ENCODE data around the gene PRDM15.

Gene PRDM15

DNA sequence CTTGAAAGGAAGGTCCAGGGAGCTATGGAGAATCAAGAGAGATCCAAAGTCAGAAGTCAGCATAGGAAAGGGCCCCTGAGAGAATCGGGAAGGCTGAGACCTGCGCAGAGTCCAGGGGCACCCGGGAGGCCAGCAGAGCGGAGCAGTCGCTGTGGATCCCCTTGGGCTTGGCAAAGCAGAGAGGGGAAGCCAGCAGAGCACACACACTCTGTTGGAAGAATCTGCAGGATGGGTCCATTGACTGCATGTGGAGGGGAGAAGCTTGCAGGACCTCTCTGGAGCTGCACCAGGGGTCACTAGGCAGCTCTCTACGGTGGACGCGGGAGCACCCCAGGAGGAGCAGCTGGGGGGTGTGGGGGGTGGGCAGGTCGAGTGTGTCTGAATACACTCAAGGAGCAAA, 118.7 kb downstream of the PRDM15 start:
- DNase-seq, result no peak

DNA sequence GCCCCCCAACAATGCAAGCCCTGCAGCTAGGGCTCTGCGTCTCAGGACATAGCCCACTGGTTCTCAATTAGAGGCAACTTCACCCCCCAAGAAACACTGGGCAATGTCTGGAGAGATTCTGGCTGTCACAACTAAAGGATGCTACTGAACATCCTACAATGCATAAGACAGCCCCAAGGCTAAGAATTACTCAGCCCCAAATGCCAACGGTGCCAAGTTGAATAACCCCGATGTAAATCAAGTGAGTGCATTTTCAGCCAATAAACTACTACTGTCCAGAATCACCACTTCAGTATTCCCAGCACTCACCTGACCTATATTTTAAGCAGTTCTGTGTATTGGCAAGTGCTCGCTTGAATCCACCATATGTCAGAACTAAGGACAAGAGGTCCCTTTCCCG, 119.2 kb downstream of the PRDM15 start:
- DNase-seq, result no peak

DNA sequence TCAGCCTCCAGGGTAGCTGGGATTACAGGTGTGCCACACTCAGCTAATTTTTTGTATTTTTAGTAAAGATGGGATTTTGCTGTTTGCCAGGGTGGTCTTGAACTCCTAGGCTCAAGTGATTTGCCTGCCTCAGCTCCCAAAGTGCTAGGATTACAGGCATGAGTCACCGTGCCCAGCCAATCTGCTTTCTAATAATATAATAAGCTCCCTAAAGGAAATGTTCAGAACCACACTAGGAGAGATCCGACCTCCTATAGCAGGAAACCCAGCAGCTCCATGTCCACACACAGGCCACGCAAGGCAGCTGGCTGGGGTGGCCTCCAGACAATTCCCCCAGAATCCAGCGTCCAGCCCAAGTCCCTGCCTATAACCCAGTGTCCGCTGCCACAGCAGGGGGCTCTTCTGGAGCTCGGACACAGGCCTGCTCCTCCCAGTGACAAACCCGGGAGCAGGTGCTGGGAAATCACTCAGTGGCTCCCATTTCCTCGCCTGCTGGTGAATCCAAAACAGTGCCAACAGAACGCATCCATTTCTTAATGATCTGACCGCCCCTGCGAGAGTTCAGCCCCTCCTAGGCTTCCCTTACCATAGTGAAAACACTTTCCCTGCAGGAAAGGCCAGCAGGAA, 119.8 kb downstream of the PRDM15 start:
- no peak for DNase-seq

DNA sequence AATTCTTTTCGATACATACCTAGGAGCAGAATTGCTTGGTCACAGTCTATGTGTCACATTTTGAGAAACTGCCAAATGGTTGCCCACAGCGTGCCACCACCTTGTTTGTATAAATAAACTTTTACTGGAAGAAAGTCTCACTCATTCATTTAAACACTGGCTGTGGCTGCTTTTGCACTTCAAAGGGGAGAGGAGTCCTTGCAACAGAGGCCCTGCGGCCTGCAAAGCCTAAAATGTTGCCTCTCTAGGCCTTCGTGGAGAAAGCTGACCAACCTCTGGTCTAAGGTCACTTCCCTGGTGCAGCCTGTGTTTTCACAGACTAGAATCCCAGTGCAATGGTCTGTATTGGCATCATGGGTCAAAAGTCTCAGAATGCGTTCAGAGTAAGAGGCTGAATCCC, 120.6 kb downstream of the PRDM15 start:
- DNase-seq, result no peak

DNA sequence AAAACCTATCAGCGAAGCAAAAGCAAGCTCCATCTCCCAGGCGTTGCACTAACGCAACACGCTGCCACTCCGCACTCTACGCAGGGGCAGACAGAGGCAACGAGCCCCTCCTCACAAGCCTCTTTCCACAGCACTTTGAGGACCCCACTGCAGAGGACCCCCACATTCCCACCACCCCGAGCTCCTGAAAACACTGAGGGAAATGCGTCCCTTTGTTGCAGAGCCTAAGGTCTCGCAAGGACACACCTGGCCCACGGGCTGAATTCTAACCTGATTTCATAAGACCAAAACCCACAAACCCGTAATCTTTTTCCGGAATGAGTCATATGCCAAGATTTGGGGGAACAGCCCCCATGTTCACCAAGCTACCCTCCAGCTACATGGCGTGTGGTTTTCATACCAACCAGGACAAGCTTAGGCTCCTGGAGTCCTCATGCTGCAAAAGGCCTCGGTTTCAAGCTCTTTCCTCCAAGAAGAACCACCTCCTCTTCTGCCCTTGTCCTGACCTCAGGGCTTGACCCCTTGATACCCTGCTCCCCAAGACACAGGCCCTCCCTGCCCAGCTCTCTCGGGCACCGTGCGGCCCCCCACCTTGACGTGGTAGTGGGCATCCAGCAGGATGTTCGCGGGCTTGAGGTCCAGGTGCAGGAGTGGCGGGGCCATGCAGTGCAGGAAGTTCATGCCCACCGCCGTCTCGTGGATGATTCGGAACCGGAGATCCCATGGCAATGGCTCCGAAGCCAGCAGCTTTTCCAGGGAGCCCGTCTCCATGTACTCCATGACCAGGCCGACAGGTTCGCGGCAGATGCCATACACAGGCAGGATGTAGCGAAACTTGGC, 123.0 kb downstream of the PRDM15 start:
- DNase-seq, result no peak

DNA sequence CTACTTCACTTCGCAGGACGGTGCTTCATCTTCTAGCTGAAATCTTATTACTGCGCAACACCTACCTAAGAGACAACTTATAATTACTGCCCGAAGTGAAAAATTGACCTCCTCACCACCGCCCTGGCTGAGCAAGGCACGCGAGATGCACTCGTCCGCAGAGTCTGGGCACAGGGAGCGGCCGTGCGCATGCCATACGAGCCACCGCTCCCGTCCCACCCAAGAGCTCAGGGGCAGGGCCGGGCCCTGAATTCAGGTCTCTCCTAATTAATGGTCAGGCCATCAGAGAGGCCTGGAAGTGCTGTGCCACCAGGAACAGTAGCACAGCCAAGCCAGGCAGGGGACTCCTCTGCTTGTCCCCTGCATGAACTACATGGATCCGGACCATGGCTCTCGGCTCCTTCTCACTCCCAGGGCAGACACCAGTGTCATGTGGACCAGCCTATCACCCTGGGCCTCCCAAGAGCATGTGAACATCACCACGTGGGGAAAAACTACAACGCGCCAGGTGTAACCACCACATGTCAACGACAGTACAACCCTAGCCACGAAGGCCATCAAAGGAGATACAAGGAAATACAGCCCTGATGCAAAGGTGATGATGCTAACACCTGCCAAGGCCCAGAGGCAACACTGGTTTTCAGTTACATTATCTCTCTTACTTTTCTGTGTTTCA, 123.7 kb downstream of the PRDM15 start:
- no peak for DNase-seq

DNA sequence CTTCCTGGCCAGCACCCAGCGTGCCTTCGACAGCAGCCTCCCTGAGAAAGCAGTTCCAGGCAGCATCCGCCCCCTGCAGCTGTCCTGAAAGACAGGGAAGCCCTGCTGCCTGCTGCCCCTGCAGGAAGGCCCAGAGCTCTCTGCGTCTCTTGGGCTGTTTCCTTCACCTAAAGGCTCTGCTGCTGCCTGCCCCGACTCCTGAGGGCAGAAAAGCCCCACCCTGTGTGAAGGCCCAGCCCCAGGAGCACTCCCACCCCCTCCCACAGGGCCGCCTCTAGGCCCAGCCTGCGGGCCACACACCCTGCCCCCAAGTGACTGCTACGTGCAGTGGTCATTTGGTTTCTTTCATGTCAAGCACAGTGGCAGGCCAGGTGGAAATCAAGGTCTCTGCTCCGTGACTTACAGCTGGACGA, 124.7 kb downstream of the PRDM15 start:
- DNase-seq, result no peak

DNA sequence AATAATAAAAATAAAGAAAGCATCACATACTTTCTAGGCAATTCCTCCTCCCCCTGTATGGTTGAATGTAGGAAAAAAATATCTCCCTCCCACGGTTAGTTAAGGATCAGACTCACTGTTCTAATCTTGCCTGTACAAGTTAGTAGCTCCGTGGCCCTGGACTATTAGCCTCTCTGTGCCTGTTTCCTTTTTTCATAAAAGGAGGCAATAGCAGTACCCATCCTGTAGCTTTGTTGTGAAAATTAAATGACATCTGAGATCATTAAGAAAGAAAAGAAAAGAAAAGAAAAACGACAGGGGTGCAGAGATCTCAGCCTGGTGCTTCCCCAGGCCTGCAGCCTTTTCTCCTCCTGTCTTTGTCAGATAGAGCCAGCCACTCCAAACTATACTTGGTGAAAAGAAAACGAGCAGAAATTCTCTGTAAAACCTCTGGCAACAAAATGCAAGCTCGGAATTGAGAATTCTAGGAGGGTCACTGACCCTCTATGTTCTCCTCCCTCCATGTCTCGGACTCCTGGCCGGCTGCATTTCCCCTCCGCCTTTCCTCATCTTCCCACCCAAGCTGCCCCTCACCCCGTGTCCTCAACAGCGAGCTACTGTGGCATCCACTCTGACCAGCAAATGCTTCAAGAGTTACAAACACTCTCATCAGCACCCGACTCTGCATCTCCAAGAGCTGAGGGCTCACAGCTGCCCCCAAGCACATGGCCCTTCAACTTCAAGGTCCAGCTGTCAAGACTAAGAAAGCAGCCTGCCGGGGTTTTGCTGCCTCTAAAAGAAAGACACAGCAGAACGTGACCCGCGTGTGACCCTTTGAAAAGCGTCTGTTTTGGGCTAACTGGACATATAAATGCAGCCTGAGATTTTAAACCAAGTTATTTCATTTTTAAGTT, 125.9 kb downstream of the PRDM15 start:
- no peak for DNase-seq

DNA sequence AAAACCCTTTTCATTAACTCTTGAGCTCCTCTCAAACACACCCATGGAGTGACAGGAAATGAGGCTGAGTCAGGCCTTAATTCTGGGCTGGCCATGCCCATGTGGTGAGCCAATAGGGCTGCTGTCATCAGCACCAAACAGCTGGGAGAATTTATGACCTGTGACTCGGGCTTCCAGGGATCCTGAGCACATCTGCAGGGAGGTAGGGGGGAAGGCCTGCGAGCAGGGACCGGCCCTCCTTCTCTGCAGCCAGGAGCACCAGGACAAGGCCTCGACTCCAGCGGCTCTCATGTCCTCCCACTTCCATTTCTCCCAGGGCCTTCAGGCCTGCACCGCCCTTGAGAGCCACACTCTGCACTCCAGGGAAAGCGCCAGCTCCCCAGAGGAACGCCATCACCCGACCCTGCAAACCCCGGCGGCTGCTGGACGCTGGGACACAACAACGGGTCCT, 126.9 kb downstream of the PRDM15 start:
- no peak for DNase-seq

DNA sequence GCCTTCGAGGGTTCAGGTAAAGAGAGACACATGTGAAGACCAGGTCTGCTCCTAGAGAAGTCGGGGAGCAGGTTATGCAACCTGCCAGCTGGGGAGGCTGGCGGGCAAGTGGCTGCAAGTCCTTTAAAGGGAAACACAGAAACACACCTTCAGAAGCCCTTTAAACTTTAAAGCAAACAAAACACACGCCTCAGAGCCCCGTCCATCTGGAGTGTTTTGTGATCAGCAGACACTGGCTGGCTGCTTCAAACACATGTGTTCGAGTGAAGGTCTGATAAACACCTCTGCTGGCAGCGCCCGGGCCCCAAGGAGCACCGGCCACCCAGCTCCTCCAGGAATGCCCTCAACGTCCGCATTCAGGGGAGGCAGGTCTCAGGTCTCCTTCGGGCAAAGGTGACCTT, 127.5 kb downstream of the PRDM15 start:
- no peak for DNase-seq

DNA sequence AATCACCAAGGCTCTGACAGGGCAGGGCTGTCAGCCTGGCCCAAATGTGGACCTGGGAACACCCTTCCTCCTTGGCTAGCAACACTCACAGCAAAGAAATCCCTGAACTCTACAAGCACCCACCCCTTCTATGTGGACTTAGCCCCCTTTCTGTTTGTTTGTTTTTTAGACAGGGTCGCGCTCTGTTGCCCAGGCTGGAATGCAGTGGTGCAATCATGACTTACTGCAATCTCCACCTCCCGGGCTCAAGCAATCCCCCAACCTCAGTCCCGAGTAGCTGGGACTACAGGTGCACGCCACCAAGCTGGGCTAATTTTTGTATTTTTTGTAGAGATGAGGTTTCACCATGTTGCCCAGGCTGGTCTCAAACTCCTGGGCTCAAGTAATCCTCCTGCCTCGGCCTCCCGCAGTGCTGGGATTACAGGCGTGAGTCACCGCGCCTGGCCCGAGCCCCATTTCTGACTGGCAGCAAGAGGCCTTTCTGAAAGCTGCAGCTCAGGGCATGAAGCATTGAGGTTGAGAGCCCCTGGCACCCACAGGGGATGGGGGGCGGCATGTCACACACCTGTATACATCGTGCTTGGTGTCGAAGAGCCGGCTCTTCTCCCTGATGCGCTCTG, 128.5 kb downstream of the PRDM15 start:
- DNase-seq, result no peak

DNA sequence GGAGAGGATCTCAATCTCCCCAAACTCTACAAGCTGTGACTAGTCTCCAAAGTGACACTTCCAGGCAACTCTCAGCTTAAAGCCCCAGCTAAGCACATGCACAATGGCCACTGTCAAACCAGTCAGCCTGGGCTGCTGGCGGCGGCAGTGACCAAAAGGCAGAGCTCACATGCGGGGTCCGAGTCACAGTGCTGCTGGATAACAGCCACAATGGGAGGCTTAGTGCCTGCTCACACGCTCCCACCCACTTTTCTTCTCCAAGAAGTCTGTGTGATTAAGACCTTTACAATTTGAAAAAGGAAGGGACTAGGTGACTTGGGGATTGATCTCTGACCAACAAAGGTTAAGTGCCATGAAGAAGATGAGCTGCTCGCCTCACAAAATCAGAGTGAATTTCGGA, 129.1 kb downstream of the PRDM15 start:
- no peak for DNase-seq

DNA sequence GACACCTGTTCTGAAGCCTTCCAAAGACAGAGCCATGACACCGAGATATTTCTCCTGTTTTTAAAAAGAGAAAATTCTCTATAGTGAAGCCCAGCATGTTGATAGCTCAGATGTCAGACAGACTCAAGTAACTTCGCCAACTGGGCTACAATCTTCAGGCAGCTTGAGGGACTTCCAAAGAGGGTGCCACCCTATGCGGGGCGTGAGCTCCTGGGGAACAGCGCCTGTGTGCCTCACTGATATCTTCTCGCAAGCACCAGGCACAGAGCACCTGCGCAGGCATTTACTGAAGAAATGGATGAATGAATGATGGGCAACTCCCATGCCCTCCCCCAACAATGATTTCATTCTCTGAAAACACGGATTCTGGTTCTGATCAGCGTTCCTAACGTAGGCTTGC, 129.9 kb downstream of the PRDM15 start:
- no peak for DNase-seq
